ENCODE results near the gene ZFAND3. TPM values are rescaled to one million over a fixed set of nuclear protein-coding genes. Genes with fewer than 3 reads are reported as not detected.

The ZFAND3 gene
- total RNA-seq, 6 donors from 2014 or later: 26.2 to 66.4 (median 55.5) TPM

DNA sequence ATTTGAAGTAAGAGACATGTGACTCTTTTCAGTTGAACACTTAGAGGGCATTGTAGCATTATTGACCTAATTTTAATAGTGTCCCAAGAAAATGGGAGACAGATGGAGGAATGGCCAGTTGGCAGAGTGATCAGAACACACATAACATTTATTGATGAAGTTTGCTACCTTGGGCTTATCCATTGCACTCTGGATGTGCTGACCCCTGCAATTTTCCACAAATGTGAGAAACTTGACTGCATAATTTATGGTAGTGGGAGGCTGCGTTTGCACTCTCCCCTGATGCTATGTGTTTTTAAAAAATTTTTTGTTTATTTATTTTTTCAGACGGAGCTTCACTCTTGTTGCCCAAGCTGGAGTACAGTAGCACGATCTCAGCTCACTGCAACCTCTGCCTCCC is 95.9 kb downstream of the ZFAND3 start:
- DNase-seq (no peak), ATAC-seq (ENCODE audit: low FRiP score in 2 of 2) (no peak)
- Histone ChIP-seq H3K27ac (no peak overlapping the region), H3K4me3 (no peak overlapping the region), H3K27me3 (no peaks in the 10 kb centered on the region), H3K4me1 (peaks cover 0 to 17% (median 8%) of the 10 kb centered on the region in 4 donors), H3K9me3 (no peaks in the 10 kb centered on the region), H3K36me3 (peaks cover 0 to 6% (median 0%) of the 10 kb centered on the region in 4 donors)
- TF ChIP-seq POLR2AphosphoS5 (IDR thresholded peaks at IDR 0.05) (no peak), EP300 (IDR thresholded peaks at IDR 0.05) (no peak), POLR2A (IDR thresholded peaks at IDR 0.05) (no peak)
- TF ChIP-seq, protein P1, sequence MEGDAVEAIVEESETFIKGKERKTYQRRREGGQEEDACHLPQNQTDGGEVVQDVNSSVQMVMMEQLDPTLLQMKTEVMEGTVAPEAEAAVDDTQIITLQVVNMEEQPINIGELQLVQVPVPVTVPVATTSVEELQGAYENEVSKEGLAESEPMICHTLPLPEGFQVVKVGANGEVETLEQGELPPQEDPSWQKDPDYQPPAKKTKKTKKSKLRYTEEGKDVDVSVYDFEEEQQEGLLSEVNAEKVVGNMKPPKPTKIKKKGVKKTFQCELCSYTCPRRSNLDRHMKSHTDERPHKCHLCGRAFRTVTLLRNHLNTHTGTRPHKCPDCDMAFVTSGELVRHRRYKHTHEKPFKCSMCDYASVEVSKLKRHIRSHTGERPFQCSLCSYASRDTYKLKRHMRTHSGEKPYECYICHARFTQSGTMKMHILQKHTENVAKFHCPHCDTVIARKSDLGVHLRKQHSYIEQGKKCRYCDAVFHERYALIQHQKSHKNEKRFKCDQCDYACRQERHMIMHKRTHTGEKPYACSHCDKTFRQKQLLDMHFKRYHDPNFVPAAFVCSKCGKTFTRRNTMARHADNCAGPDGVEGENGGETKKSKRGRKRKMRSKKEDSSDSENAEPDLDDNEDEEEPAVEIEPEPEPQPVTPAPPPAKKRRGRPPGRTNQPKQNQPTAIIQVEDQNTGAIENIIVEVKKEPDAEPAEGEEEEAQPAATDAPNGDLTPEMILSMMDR (IDR thresholded peaks at IDR 0.05): no peak
- 79 to 87% methylated on average over 3 of the region's 3 CpGs for WGBS, 2 donors

DNA sequence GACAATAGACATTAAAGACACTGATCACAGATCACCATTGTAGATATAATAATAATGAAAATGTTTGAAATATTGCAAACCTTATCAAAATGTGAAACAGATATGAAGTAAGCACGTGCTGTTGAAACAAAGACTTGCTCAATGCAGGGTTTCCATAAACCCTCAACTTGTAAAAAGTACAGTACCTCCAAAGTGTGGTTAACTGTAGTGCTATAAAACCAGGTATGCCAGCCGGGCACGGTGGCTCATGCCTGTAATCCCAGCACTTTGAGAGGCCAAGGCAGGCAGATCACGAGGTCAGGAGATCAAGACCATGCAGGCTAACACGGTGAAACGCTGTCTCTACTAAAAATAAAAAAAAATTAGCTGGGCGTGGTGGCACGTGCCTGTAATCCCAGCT is 96.6 kb downstream of the ZFAND3 start:
- DNase-seq (no peak), ATAC-seq (ENCODE audit: low FRiP score in 2 of 2) (no peak)
- Histone ChIP-seq H3K27ac (no peak overlapping the region), H3K4me1 (peaks cover 0 to 19% (median 13%) of the 10 kb centered on the region in 4 donors), H3K4me3 (no peak overlapping the region), H3K36me3 (peaks cover 0 to 6% (median 0%) of the 10 kb centered on the region in 4 donors), H3K9me3 (no peaks in the 10 kb centered on the region), H3K27me3 (no peaks in the 10 kb centered on the region)
- TF ChIP-seq POLR2AphosphoS5 (IDR thresholded peaks at IDR 0.05) (no peak), POLR2A (IDR thresholded peaks at IDR 0.05) (no peak), EP300 (IDR thresholded peaks at IDR 0.05) (no peak)
- TF ChIP-seq, protein P1 (IDR thresholded peaks at IDR 0.05): no peak
- 82 to 91% methylated on average over 8 of the region's 8 CpGs for WGBS, 2 donors

DNA sequence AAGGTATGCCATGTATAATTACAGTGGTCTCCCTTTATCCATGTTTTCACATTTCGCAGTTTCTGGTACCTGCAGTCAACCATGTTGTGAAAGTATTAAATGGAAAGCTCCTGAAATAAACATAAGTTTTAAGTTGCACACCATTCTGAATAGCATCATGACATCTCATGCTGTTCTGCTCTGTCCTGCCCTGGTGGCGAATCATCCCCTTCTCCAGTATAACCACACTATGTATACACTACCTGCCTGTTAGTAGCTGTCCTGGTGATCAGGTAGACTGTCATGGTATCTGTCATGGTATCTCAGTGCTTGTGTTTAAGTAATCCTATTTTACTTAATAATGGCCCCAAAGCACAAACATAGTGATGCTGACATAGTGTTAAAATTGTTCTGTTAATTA is 97.1 kb downstream of the ZFAND3 start:
- Histone ChIP-seq H3K4me3 (no peak overlapping the region), H3K9me3 (no peaks in the 10 kb centered on the region), H3K27ac (no peak overlapping the region), H3K27me3 (no peaks in the 10 kb centered on the region), H3K4me1 (peaks cover 0 to 19% (median 13%) of the 10 kb centered on the region in 4 donors), H3K36me3 (peaks cover 0 to 6% (median 0%) of the 10 kb centered on the region in 4 donors)
- TF ChIP-seq, protein P1 (IDR thresholded peaks at IDR 0.05): no peak
- TF ChIP-seq EP300 (IDR thresholded peaks at IDR 0.05) (no peak), POLR2AphosphoS5 (IDR thresholded peaks at IDR 0.05) (no peak), POLR2A (IDR thresholded peaks at IDR 0.05) (no peak)
- ATAC-seq (ENCODE audit: low FRiP score in 2 of 2): no peak
- 96 to 98% methylated on average over 2 of the region's 2 CpGs for WGBS, 2 donors
- DNase-seq: no peak

DNA sequence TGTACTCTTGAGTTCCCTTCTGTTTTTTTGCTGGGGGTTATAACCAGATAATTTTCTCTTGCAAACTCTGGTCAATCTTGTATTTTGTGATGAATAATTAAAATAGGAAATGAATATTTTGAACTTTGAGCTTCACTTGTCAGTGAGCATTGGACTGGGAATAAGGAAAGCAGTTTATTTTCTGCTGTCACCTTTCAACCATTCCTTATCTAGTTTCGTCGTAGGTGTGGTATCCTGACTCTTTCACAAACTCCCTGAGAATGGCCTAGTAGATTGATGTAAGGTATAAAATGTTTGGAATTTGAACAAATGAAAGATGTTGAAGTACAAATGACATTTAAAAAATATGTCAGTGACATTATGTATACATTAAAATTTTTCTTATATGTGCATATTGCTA is 98.0 kb downstream of the ZFAND3 start:
- Histone ChIP-seq H3K4me1 (peaks cover 0 to 23% (median 14%) of the 10 kb centered on the region in 4 donors), H3K4me3 (no peak overlapping the region), H3K9me3 (no peaks in the 10 kb centered on the region), H3K27ac (no peak overlapping the region), H3K36me3 (peaks cover 0 to 6% (median 0%) of the 10 kb centered on the region in 4 donors), H3K27me3 (no peaks in the 10 kb centered on the region)
- TF ChIP-seq POLR2A (IDR thresholded peaks at IDR 0.05): no peak
- TF ChIP-seq, protein P1 (IDR thresholded peaks at IDR 0.05): no peak
- TF ChIP-seq EP300 (IDR thresholded peaks at IDR 0.05): no peak
- no peak for TF ChIP-seq POLR2AphosphoS5 (IDR thresholded peaks at IDR 0.05)
- DNase-seq: no peak
- ATAC-seq (ENCODE audit: low FRiP score in 2 of 2): no peak
- WGBS, 2 donors: 77 to 93% methylated on average over 2 of the region's 2 CpGs

Data from upper lobe of left lung (tissue), 6 donors.